C4-2B (cell line): ENCODE data around the gene HSD17B11.
A peak's percentile ranks its signal among the peaks of the same experiment; 100 is the strongest.

ENCODE experiments used
- H3K27ac ChIP-seq: fragments of 450-650 bp; 2 replicates; pipeline ENCODE4 v1.5.1; 2017
- CTCF ChIP-seq: fragments of 450-650 bp; conservative IDR thresholded peaks from 2 replicates; pipeline ENCODE4 v1.5.1; 2017; ENCODE audit warnings: mild to moderate bottlenecking
- ZFX ChIP-seq: fragments of 450-650 bp; IDR thresholded peaks from 2 replicates; pipeline ENCODE4 v1.6.1; 2017

HSD17B11 gene

DNA sequence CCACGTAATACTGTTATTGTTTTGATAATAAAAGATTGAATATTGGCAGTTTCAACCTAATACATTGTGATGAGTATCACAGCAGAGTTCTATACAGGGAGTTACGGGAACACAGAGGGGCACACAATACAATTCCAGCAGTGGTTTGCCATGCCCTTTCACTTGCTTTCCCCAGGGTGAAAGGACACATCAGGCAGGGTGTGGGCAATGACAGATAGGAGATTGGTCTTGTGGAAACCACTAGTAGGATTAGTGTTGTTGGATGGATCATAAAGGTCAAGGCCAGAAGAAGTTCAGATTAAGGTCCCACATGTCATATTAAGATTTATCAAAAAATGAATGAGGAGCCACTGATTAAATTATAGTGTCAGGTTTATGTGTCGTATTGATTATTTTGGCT lies 8.1 kb downstream of the HSD17B11 start:
- no peak for TF ChIP-seq CTCF
- TF ChIP-seq ZFX, result no peak
- no peak overlapping the region for H3K27ac ChIP-seq

GRCh38 chr4:87382116-87382515 lies 8.9 kb downstream of the HSD17B11 start:
- no peak for TF ChIP-seq ZFX
- no peak for TF ChIP-seq CTCF

GRCh38 chr4:87377816-87378215 lies 13.2 kb downstream of the HSD17B11 start:
- no peak overlapping the region for H3K27ac ChIP-seq
- TF ChIP-seq CTCF, result no peak
- no peak for TF ChIP-seq ZFX

More at GRCh38 chr4:87382116-87382515, 8.9 kb downstream of the HSD17B11 start:
- H3K27ac ChIP-seq, result no peak overlapping the region

GRCh38 chr4:87375719-87376291 lies 15.2 kb downstream of the HSD17B11 start:
- TF ChIP-seq ZFX (no peak), CTCF (peak; percentile 85)
- no peak overlapping the region for H3K27ac ChIP-seq

GRCh38 chr4:87370068-87370467 lies 20.9 kb downstream of the HSD17B11 start:
- TF ChIP-seq CTCF (no peak), ZFX (no peak)
- no peak overlapping the region for H3K27ac ChIP-seq

- H3K27ac ChIP-seq, result no peak overlapping the region
- TF ChIP-seq CTCF, result no peak
- no peak for TF ChIP-seq ZFX
Measured at GRCh38 chr4:87366521-87367162, 24.3 kb downstream of the HSD17B11 start.

DNA sequence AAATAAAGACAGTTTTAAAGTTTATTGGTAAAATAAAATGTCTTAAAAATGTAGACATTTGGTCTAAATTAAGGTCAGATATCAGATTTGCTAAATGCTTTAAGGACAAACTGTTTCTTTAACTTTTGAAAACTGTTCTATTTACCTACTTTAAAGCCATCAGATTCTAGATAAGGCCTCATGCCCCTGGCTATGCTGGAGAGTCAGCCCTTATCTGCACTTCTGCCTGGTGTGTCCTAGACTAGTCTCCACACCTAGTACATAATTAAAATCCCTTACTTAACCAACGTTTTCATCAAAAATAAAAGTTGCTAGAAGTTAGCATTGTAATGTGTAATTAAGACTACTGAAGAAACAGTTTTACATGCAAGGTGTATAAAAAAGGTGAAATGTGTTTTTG lies 25.6 kb downstream of the HSD17B11 start:
- no peak overlapping the region for H3K27ac ChIP-seq
- TF ChIP-seq ZFX (no peak), CTCF (no peak)
